Measurements from ENCODE around the gene PROM2. TPM values are rescaled to one million over a fixed set of nuclear protein-coding genes. Genes with fewer than 3 reads are reported as not detected.

The PROM2 gene
- total RNA-seq, 1 donor from 2014 or later = 10.8 TPM

- no peak for DNase-seq (ENCODE audit: low read depth)
- H3K36me3 ChIP-seq (ENCODE audit: control insufficient read depth, insufficient read depth, low read length) = no peaks in the 10 kb centered on the region
- no peak overlapping the region for H3K4me3 ChIP-seq (ENCODE audit: low read depth, low read length)
- no peak for FAIRE-seq
- peaks cover 1% of the 10 kb centered on the region for H3K27me3 ChIP-seq (ENCODE audit: control insufficient read depth, insufficient read depth, low read length)
- TF ChIP-seq CTCF (IDR thresholded peaks at IDR 0.05; ENCODE audit: insufficient read depth, low read length, severe bottlenecking) = no peak
These were observed 45.5 kb downstream of the PROM2 start for GRCh38 chr2:95319481-95320343.

GRCh38 chr2:95320344-95320712 is 46.1 kb downstream of the PROM2 start:
- DNase-seq (ENCODE audit: low read depth) (no peak), FAIRE-seq (no peak)
- no peak for TF ChIP-seq CTCF (IDR thresholded peaks at IDR 0.05; ENCODE audit: insufficient read depth, low read length, severe bottlenecking)
- no peaks in the 10 kb centered on the region for H3K36me3 ChIP-seq (ENCODE audit: control insufficient read depth, insufficient read depth, low read length)
- no peak overlapping the region for H3K4me3 ChIP-seq (ENCODE audit: low read depth, low read length)
- peaks cover 1% of the 10 kb centered on the region for H3K27me3 ChIP-seq (ENCODE audit: control insufficient read depth, insufficient read depth, low read length)

GRCh38 chr2:95320986-95321767 is 46.9 kb downstream of the PROM2 start:
- Histone ChIP-seq H3K36me3 (ENCODE audit: control insufficient read depth, insufficient read depth, low read length) (no peaks in the 10 kb centered on the region), H3K4me3 (ENCODE audit: low read depth, low read length) (no peak overlapping the region), H3K27me3 (ENCODE audit: control insufficient read depth, insufficient read depth, low read length) (peaks cover 1% of the 10 kb centered on the region)
- TF ChIP-seq CTCF (IDR thresholded peaks at IDR 0.05; ENCODE audit: insufficient read depth, low read length, severe bottlenecking) = no peak
- FAIRE-seq (no peak), DNase-seq (ENCODE audit: low read depth) (no peak)

- Histone ChIP-seq H3K4me3 (ENCODE audit: low read depth, low read length) (no peak overlapping the region), H3K36me3 (ENCODE audit: control insufficient read depth, insufficient read depth, low read length) (no peaks in the 10 kb centered on the region), H3K27me3 (ENCODE audit: control insufficient read depth, insufficient read depth, low read length) (peaks cover 1% of the 10 kb centered on the region)
- DNase-seq (ENCODE audit: low read depth) (peak; percentile 36), FAIRE-seq (no peak)
- peak; percentile 83 for TF ChIP-seq CTCF (IDR thresholded peaks at IDR 0.05; ENCODE audit: insufficient read depth, low read length, severe bottlenecking)
These were observed 49.3 kb downstream of the PROM2 start for GRCh38 chr2:95323347-95324155.

- TF ChIP-seq CTCF (IDR thresholded peaks at IDR 0.05; ENCODE audit: insufficient read depth, low read length, severe bottlenecking) = no peak
- FAIRE-seq (no peak), DNase-seq (ENCODE audit: low read depth) (no peak)
- no peak overlapping the region for H3K4me3 ChIP-seq (ENCODE audit: low read depth, low read length)
- no peaks in the 10 kb centered on the region for H3K36me3 ChIP-seq (ENCODE audit: control insufficient read depth, insufficient read depth, low read length)
- H3K27me3 ChIP-seq (ENCODE audit: control insufficient read depth, insufficient read depth, low read length) = no peaks in the 10 kb centered on the region
These were observed 50.8 kb downstream of the PROM2 start for GRCh38 chr2:95325026-95325425.

All from bronchial epithelial cell (primary cell).